GM19328 (cell line): ENCODE results near the gene MAML3.

ENCODE experiments used
- ATAC-seq: cut with Tn5 transposase; IDR thresholded peaks from one replicate; pipeline ENCODE4 v1.9.1; 2021; ENCODE audit warnings: mild to moderate bottlenecking, moderate library complexity; ENCODE audit not compliant: unreplicated experiment

Gene MAML3

DNA sequence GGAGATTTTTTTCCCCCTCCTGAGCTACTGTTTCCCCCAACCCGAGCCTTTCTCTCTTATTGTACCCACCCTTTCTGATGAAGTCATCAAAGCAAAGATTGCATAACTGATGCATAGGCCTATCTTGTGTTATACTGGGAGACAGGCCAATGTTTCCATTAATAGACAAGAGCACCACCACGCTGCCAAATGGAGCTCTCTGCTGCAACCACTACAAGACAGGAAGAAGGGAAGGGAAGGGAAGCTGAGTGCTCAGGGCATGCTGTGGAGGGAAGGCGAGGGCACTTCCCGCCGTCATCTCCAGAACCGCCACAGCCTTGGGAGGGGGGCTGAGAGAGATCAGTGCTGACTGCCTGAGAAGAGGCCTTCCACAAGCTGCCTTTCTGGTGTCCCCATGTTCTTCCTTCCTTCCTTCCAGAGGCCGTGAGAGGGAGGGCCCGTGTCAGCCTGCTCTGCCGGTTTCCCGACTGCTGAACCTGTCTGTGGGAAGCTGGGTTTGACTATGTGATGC is 413.4 kb downstream of the MAML3 start:
- no peak for ATAC-seq

DNA sequence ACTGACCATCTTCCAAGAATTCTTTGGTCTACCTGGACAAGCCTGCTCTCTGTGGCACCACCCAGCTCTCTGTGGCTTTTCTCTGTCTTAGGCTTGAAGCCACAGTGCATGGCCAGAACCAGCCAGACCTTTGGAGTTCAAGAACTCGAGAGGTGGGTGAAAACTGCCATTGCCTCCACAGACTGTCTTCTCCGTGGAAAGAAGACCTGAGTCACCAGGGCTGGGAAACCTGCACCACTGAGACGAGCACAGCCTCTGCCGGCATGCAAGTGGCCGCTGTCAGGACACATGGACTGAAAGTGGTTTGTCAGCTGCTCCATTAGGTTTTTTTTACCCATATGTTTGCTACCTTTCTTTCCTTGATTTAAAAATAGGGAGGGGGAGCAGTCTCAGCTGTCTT is 413.9 kb downstream of the MAML3 start:
- ATAC-seq, result no peak

DNA sequence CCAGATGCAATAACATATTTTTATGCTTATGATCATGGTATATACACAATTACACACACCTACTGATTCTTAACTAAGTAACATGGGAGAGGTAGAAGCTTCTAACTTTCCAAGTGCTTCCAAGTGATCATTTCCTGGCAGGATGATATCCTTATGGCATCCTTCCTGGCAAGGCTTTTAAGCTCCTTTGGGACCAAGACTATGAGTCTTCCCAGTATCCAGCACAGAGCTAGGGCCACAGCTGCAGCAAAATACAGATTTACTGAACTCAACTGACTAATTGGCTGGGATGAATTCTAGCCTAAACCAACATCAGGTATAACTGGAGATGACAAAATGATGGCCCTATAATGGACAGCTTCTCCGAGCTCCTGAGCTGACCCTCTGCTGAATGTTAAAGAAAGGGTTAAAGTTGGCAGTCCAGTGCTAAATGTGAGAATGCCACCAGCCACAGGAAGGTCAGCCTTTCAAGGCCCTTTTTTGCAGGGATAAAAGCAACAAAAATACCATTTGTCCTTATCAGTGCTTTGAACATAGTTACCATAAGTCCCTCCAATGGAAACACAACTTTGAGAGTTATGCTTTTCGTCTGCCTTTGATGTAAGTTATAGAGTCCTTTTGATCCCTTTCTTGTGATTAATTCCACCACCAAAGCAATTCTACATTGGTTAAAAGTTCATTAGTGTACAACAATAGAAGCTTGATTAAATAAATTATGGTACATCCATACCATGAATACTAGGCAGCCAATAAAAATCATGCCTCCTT is 415.0 kb downstream of the MAML3 start:
- no peak for ATAC-seq

DNA sequence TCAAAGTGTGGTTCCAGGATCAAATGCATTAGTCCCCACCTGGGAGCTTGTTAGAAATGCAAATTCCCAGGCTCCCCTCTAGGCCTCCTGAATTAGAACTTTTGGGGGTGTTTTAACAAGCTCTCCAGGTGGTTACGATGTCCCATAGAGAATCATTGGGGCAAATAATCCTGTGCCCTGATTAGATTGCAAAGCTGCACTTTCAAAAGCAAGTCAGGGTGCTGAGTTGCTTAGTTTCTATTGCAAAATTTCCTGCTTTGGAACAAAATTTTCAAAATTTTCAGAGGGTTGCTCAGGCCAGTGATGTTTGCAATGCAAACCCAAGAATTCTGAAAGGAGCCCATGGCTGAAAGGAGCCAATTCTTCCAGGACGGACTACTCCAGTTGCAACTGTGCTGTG is 417.3 kb downstream of the MAML3 start:
- ATAC-seq, result no peak

DNA sequence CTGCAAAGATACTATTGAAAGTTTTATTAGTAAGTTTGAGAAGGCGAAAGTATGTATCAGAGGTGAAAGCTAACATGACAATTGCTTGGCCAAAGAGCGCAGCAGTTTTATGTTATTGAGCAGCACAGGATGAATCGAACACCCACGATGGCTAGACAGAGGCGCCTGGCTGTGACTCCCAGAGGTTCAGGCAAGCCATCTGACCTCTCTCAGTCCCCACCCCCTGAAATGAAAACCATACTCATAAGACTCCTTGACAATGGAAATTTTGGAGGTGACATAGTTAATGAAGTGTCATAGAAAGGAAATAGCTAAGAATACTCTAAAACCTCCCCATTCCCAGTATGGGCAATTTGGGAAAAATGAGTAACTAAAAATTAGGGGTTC is 417.7 kb downstream of the MAML3 start:
- ATAC-seq, result no peak

DNA sequence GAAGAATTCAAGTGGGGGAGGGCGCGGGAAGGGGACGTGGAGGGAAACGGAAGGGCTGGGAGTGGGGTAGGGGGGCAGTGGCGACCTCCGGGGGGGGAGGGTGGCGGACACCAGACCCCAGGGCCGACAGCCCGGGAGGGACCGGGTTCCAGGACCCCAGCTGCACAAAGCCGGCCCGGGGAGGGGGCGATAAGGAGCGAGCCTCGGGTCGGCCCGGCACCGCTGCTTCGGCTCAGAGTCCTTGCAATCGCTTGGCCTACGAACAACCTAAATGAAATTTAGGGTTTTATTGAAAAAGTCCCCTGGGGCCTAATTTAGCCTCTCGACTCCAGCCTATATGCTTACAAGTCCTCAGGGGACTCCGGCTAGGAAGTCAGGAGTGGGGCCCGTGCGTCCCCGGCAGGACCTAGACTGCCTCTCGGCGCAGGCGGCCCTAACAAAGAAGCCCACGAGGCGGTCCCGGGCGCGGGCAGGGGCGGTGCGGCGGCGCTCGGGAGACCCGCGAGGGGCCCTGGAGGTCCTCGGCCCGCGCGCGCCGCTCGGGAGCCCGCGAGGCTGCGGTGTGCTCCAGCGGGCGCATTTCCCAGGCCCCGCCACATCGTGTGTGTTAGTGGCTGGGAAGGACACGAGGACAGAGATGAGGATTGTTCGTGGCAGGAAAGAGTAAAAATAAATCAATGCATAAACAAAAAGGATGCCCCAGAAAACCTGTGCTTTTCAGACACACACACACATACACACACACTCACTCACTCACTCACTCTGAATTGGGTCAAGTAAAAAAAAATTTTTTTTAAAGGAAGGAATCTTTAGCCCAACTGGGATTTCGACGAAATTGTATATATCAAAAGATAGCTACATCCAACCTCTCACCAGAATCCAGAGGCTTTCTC is 418.4 kb downstream of the MAML3 start:
- ATAC-seq, result no peak

DNA sequence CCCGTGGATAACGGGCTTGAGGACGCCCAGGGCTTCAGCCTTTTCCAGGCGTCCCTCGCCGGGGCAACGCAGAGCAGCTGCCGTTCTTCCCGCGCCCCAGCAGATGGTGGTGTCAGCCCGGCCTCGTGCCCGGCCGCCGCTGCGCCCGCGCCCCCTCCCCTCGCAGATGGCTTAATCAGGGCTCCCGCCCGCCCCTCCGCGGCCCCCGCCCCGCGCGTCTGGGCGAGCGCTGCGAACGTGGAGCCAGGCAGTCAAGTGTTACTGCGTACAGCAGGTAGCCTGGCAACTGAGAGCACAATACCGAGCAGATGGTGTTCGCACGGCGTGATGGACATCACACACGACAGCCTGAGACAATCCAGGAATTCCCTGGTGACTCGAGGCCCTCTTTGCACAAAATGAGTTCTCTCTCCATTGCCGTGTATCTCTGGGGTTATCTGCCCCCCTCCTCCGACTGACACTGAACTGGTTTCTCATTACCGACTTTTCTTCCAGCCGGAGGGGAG is 419.1 kb downstream of the MAML3 start:
- ATAC-seq, result no peak

DNA sequence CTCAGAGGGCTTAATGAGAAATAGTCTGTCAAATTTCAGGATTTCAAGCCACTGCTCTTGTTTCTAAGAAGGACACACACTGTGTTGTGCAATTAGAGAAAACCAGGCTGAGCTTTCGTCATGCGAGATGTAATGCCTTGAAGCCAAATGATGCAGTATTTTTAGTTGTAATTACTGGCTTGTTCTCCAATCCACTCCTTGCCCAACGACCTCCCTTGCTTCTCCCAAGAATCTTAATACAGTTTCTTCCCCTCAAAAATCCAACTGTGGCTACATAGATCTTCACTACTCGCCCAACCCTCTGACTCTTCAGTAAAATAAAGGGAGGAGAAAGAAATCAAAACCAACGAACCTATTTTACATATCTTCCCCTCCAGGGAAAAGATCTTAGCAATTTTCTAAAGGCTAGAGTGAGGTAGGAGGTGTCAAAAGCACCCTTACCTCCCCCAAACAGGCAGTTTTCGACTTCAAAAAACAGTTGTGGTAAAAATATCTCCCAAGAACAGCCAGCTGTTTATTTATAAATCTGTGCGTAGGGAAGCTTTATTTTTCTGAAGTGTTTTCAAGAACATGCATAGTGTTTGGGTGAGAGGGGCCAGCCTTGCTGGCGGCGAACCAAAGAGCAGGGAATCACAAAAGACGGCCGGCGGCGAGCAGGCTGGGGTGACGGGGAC is 419.6 kb downstream of the MAML3 start:
- ATAC-seq, result no peak

DNA sequence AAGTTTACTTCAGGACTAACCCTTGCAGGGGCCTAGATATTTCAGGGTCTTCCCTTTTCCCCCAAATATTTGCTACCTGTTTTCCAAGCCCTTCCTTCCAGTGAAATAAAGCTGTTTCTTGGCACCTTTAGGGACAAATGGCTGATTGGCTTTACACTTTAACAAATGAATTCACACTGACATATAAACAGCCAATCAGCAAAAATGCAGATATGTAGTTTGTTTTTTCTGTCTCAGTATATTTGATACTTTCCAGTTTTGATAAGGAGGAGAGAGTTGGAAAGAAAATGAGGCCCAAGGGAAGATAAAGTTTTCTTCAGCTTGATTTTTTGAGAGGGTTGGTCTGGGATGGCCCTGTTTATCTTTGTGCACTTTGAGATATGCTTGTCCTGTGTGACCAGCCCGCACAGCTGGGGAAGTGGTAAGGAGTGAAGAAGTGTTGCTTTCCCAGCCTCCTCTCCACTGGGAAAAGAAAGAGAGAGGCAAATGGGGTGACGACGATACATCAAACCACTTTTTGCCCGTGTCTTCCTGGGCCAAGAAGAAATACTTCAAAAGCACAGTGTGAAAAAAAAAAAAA is 420.9 kb downstream of the MAML3 start:
- ATAC-seq, result no peak

DNA sequence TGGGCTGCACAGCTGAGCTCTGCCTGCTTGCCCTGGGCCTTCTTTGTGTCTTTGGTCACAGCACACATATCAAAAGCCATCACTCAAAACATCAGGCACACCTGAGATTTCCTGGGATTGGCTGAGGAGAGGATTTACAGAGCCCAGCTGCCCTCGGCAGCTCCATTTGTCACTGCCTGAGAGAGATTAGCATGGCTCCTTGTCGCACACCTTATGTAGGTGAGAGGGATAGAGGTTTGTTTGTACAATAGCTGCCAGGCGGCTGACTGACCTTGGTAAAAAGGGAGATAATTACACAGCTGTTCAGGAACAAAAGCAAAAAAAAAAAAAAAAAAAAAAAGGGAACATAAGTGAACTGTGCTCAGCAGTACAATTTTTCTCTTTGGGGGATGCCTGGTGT is 425.1 kb downstream of the MAML3 start:
- no peak for ATAC-seq

DNA sequence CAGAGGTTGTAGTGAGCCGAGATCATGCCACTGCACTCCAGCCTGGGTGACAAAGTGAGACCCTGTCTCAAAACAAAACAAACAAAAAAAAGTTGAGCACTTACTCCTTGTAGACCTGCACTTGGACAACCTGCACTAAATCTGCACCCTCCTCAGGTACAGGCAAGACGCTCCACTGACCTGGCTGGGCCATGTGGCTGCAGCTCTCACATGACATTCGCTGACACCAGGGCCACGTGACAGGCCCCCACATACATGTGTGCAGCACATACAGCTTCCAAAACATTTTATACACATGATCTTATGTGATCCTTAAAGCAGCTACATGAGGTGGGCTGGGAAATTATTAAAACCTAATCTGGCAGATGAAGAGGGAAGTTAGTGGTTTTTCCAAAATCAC is 425.8 kb downstream of the MAML3 start:
- ATAC-seq, result no peak

DNA sequence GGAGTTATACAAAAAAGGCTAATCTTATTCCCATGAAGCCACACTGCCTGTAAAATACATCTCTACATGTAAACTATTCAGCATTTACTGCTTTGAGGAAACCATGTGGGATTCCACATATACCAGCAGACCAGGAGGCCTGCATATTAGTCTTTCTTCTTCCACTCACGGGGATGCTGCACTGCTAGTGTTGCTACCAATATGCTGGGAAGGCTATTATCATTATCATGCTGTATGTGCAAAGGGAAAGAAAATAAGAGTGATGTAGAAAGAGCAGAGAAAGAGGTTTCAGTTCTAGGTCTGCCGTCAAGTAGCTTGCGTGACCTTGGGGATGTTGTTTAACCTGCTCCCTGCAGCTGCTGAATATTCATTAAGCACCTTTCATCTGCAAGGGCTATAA is 427.4 kb downstream of the MAML3 start:
- no peak for ATAC-seq

DNA sequence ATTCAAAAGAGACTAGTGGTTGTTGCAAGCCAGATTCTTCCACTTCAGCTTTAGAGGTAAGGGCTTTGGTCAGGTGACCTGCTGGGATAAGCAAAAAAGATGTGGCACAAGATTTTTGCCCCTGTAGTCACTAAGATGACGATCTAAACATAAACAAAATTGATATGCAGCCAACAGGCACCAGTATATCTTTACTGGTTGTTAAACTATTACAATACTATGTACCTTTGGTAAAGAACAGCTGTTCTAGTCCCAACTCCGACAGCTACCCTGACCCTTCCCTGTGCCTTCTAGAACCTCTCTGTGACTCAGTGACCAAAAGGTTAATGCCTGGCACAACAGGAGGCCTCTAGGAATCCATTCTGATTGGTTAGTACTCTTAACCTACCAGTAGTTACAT is 428.7 kb downstream of the MAML3 start:
- ATAC-seq, result no peak

DNA sequence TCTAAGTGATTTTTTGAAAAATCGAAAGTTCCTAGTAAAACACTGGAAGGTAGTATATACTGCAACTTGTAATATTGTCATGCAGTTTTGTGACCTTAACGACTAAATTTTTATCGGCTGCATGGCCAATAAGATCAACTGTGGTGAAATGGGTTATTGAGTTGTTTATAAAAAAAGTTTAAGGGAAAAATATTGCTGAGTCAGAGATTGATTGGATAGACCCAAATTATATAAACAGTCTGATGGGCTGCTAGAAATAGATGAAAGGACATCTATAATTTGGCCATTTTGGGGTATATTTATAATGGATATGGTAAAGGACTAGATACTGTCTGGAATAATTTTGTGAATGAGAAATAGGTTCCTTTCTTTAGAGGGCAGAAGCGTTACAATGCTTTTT is 432.2 kb downstream of the MAML3 start:
- ATAC-seq, result no peak

DNA sequence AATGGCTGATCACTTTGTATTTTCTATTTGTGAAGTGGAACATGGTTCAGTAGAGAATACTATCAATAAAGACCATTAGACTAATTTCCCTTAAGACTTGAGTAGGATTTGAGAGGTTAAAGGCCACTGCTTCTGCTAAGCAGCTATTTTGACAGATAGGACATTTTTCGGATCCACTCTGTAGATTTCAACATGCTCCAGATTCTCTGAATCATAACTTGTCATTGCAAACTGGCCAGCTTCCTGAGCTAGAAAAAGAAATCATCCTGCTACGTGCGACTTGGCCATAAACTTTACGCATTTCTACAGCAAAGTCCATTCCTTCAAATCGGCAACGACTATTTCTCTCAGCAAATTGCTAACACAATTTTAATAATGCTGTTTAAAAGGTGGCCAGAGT is 433.2 kb downstream of the MAML3 start:
- ATAC-seq, result no peak

DNA sequence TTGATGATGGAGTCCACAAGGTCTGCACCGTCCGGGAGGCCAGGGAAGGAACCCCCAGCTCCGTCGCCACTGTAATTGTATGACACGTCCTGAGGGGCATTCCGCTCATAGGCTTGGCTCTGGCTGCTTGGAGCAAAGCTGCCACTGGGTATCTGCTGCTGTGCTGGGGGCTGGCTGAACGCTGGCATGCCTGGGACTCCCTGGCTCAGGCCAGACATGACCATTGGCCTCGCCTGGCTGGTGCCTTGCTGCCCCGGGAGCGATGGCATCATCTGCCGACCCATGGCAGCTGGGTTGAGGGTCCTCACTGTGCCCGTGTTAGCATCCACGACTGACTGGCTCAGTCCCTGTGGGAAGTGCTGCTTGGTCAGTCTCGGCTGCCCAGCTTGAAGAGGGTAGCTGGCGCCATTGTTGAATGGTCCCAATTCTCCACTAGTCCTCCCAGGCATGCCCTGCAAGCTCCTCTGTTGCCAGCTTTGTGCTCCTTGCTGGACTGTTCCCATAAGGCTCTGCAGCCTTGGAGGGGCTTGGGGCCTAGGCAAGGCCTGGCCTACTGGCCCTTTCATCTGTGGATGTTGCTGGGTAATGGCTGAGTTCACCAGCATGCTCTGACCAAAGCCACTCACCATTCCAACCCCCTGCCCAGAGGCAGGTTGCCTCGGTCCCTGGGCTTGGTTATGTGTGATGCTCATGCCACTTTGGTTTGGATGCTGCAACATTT is 434.4 kb downstream of the MAML3 start:
- ATAC-seq, result no peak

DNA sequence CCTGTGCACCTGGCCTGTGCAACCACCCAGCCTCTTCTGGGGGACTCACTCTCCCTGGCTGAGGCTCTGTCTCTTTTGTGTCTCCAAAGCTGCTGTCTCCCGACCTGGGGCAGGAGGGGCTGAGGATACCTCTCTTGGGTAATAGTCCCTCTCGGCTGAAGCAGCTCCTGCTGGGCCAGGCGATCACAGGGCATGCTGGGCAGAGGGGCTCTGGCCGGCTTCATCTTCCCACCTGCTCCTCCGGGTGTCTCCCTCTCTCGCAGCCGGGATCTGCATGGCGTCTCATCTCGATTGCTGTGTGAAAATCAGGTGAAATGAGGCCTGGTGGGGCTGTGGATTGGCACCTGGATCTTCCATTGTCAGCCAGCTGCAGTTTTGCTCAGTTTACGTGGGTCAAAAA is 435.2 kb downstream of the MAML3 start:
- no peak for ATAC-seq

DNA sequence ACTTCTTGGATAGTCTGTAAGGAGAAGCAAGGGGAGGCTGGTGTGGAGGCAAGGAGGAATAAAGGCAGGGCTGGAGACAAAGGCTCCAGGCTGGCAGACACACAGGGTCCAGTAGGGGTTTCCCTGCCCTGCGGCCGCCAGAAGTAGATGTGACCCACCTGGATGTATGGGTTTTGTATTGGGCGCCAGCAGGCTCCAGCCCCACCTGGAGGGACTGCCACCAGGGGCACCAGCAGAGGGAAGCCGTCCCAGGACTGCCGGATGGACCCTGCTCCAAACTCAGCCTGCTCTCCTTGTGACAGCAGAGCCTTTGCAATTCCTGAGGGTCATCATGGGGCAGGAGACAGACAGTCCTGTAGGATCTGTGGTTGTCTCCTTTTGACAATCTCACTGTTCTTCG is 435.6 kb downstream of the MAML3 start:
- no peak for ATAC-seq

DNA sequence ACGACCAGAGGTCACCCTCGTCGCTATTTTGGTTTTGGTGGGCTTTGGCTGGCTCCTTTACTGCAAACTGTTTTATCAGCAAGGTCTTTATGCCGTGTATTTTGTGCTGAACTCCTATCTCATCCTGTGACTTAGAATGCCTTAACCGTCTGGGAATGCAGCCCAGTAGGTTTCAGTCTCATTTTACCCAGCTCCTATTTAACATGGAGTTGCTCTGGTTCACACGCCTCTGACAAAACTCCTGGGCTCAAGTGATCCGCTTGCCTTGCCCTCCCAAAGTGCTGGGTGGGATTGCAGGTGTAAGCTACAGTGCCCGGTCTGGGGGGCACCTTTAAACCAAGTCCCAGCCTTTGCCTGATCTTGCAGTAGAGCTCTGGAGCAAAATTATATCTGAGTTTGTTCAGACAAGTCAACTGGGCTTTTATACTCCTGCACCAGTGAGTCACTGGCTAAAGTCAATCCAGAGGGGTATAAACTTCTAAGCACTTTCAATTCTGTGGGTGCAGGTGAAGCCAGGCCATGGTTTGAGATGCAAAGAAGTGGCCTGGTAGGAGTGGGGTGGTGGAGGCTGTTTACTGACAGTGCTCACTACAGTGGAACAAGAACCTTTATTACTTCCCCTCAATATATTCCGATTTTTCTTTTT is 438.1 kb downstream of the MAML3 start:
- no peak for ATAC-seq

DNA sequence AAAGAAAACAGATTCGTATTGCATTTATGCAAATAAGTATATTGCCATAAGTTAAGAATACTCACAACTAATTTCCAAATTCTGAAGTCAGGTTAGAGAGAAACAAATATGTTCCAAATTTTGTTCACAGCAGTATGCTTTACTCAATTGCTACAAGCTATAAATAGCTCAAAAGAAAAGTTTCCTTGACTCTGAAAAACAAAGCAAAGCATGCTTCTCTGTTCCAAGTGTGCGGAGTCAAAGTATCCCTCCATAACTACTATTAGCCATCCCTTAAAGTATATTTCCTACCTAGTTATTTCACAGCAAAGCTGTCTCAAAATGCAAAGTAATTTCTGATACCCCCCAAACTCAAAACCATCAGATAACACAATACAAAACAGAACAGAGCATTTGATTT is 441.1 kb downstream of the MAML3 start:
- no peak for ATAC-seq
